ENCODE results near the gene ZBTB12. TPM values are rescaled to one million over a fixed set of nuclear protein-coding genes. Genes with fewer than 3 reads are reported as not detected.

The ZBTB12 gene
- total RNA-seq, 1 donor from 2014 or later, result 3.5 TPM

DNA sequence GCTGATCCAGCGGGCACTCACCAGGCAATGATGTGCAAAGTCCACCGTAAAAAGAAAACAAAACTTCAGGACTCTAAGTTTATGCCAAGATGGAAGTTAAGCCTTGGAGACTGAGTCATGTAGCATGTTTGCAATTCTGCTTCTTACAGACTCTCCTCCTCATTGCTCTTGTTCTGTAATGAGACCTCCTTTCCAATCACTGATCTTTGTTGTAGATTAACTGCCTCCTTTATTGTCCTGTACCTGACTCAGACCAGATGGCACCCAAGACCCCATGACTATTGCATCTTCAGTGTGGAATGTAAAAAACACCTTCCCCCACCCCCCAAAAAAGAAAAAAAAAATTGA, 50.4 kb downstream of the ZBTB12 start:
- no peaks in the 10 kb centered on the region for H3K27me3 ChIP-seq
- intact Hi-C loops (cut with DNase I), result no loop called here
- no peak overlapping the region for H3K27ac ChIP-seq
- no peaks in the 10 kb centered on the region for H3K4me1 ChIP-seq
- no peak overlapping the region for H3K4me3 ChIP-seq
- H3K9me3 ChIP-seq, result no peaks in the 10 kb centered on the region
- DNase-seq, result no peak
- no peak for ATAC-seq
- no peak for TF ChIP-seq CTCF (IDR thresholded peaks at IDR 0.05)
- no peaks in the 10 kb centered on the region for H3K36me3 ChIP-seq

DNA sequence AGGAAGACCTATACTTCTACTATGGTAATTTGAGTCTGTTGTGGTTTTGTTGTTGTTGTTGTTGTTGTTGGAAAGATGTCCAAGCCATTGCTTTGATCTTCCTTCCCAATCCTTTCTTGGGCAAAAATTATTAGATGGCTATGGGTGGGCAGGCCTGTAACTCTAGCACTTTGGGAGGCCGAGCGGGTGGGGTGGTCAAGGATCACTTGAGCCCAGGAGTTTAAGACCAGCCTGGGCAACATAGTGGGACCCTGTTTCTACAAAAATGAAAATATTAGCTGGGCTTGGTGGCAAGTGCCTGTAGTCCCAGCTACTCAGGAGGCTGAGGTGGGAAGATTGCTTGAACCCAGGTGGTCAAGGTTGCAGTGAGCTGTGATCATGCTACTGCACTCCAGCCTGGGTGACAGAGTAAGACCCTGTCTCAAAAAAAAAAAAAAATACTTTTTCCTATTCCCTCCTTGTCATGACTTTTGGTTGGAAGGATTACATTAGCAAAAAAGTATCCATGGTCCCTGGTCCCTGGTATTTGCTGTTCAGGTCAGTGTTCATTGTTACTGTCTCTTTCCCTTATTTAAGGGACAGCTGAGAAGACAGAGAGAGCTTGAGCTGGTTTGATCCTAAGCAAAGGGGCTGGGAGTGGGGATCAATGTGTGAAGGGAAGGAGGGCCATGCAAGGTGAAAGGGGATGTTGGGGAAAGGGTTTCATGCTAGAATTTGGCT, 51.0 kb downstream of the ZBTB12 start:
- TF ChIP-seq CTCF (IDR thresholded peaks at IDR 0.05), result no peak
- Histone ChIP-seq H3K4me3 (no peak overlapping the region), H3K9me3 (no peaks in the 10 kb centered on the region), H3K27me3 (no peaks in the 10 kb centered on the region), H3K27ac (no peak overlapping the region), H3K4me1 (no peaks in the 10 kb centered on the region), H3K36me3 (no peaks in the 10 kb centered on the region)
- ATAC-seq (no peak), DNase-seq (no peak)
- intact Hi-C loops (cut with DNase I), result no loop called here

Other genes with a start within 250 kb of the ZBTB12 start
- 238 TPM for gene BAG6, start 249.4 kb downstream of the ZBTB12 start, total RNA-seq
- 2.6 TPM for gene APOM, start 246.2 kb downstream of the ZBTB12 start, total RNA-seq
- 25.6 TPM for gene C6orf47, start 241.3 kb downstream of the ZBTB12 start, total RNA-seq
- gene GPANK1, start 237.1 kb downstream of the ZBTB12 start, total RNA-seq, result 13.9 TPM
- gene CSNK2B, start 236.0 kb downstream of the ZBTB12 start, total RNA-seq, result 114 TPM
- 12.6 TPM for gene LY6G5B, start 232.1 kb downstream of the ZBTB12 start, total RNA-seq
- gene LY6G5C, start 221.0 kb downstream of the ZBTB12 start, total RNA-seq, result 3.4 TPM
- gene ABHD16A, start 198.8 kb downstream of the ZBTB12 start, total RNA-seq, result 55.8 TPM
- not detected for gene LY6G6F, start 195.2 kb downstream of the ZBTB12 start, total RNA-seq
- not detected for gene LY6G6D, start 186.7 kb downstream of the ZBTB12 start, total RNA-seq
- gene LY6G6C, start 180.3 kb downstream of the ZBTB12 start, total RNA-seq, result not detected
- gene MPIG6B, start 178.7 kb downstream of the ZBTB12 start, total RNA-seq, result 1.1 TPM
- 71.2 TPM for gene DDAH2, start 172.8 kb downstream of the ZBTB12 start, total RNA-seq
- gene CLIC1, start 165.6 kb downstream of the ZBTB12 start, total RNA-seq, result 286 TPM
- gene MSH5, start 162.1 kb downstream of the ZBTB12 start, total RNA-seq, result 11.2 TPM
- 2.6 TPM for gene SAPCD1, start 139.4 kb downstream of the ZBTB12 start, total RNA-seq
- gene VWA7, start 124.8 kb downstream of the ZBTB12 start, total RNA-seq, result 3.4 TPM
- 53.0 TPM for gene VARS1, start 106.3 kb downstream of the ZBTB12 start, total RNA-seq
- 30.8 TPM for gene LSM2, start 95.1 kb downstream of the ZBTB12 start, total RNA-seq
- 2.0 TPM for gene HSPA1L, start 86.8 kb downstream of the ZBTB12 start, total RNA-seq
- gene HSPA1A, start 86.5 kb downstream of the ZBTB12 start, total RNA-seq, result 150 TPM
- gene HSPA1B, start 74.3 kb downstream of the ZBTB12 start, total RNA-seq, result 112 TPM
- gene NEU1, start 39.3 kb downstream of the ZBTB12 start, total RNA-seq, result 81.0 TPM
- 23.1 TPM for gene SLC44A4, start 23.1 kb downstream of the ZBTB12 start, total RNA-seq
- gene EHMT2, start 4.4 kb downstream of the ZBTB12 start, total RNA-seq, result 36.0 TPM
- gene C2, start 25.6 kb upstream of the ZBTB12 start, total RNA-seq, result 282 TPM
- gene CFB, start 44.0 kb upstream of the ZBTB12 start, total RNA-seq, result 74.9 TPM
- gene NELFE, start 56.9 kb upstream of the ZBTB12 start, total RNA-seq, result 43.9 TPM
- gene SKIC2, start 57.1 kb upstream of the ZBTB12 start, total RNA-seq, result 58.8 TPM
- 20.5 TPM for gene DXO, start 70.1 kb upstream of the ZBTB12 start, total RNA-seq
- 200 TPM for gene C4A, start 80.0 kb upstream of the ZBTB12 start, total RNA-seq
- 166 TPM for gene C4B, start 112.7 kb upstream of the ZBTB12 start, total RNA-seq
- gene CYP21A2, start 136.3 kb upstream of the ZBTB12 start, total RNA-seq, result 0.61 TPM
- gene TNXB, start 207.3 kb upstream of the ZBTB12 start, total RNA-seq, result 162 TPM
- gene ATF6B, start 226.2 kb upstream of the ZBTB12 start, total RNA-seq, result 78.1 TPM
- 4.3 TPM for gene FKBPL, start 228.2 kb upstream of the ZBTB12 start, total RNA-seq
- 1.4 TPM for gene PRRT1, start 249.9 kb upstream of the ZBTB12 start, total RNA-seq

All from upper lobe of right lung (tissue), 1 donor.